Fibroblast of lung (primary cell): ENCODE data around the gene IBA57. TPM values are rescaled to one million over a fixed set of nuclear protein-coding genes. Genes with fewer than 3 reads are reported as not detected.

Source experiments
- DNase-seq, 2 donors: peaks; one replicate each; pipeline versions ENCODE4 v3.0.0 to v3.0.0-alpha.2; 2010; ENCODE audit warnings: low read depth in 2 of 2
- H2AFZ ChIP-seq: 2 replicates; pipeline ENCODE4 v1.5.1; 2012; ENCODE audit warnings: low read length, control low read depth, inconsistent platforms
- H3K27ac ChIP-seq: 2 replicates; pipeline ENCODE4 v1.5.1; 2011; ENCODE audit warnings: low read length, control low read depth; ENCODE audit not compliant: insufficient read depth
- H3K27me3 ChIP-seq: 2 replicates; pipeline ENCODE4 v1.5.1; 2011; ENCODE audit warnings: mild to moderate bottlenecking, low read length; ENCODE audit not compliant: control insufficient read depth, insufficient read depth
- H3K36me3 ChIP-seq: 2 replicates; pipeline ENCODE4 v1.5.1; 2011; ENCODE audit warnings: low read length; ENCODE audit not compliant: control insufficient read depth, insufficient read depth
- H3K4me1 ChIP-seq: 2 replicates; pipeline ENCODE4 v1.5.1; 2011; ENCODE audit warnings: low read length; ENCODE audit not compliant: control insufficient read depth, insufficient read depth; ENCODE audit errors: extremely low read depth
- H3K4me2 ChIP-seq: 2 replicates; pipeline ENCODE4 v1.5.1; 2011; ENCODE audit warnings: low read length, control low read depth; ENCODE audit not compliant: insufficient read depth; ENCODE audit errors: extremely low read depth
- H3K4me3 ChIP-seq, 4 experiments: fragments of 200-600 bp in 1 of 4; sonication (generic) in 1 of 4; replicated peaks in 1 of 4; 2 replicates each; pipeline ENCODE4 v1.5.1; 2011 to 2016; ENCODE audit warnings: low read length in 4 of 4, low read depth in 3 of 4, mild to moderate bottlenecking in 3 of 4, control low read depth in 2 of 4, inconsistent platforms in 1 of 4, mixed read lengths in 1 of 4; ENCODE audit not compliant: insufficient read depth in 1 of 4; ENCODE audit errors: control extremely low read depth in 1 of 4
- H3K79me2 ChIP-seq: 2 replicates; pipeline ENCODE4 v1.5.1; 2012; ENCODE audit warnings: mild to moderate bottlenecking, low read length, inconsistent platforms; ENCODE audit not compliant: control insufficient read depth, insufficient read depth
- H3K9ac ChIP-seq: 2 replicates; pipeline ENCODE4 v1.5.1; 2011; ENCODE audit warnings: mild to moderate bottlenecking, low read length, control low read depth; ENCODE audit not compliant: insufficient read depth
- H3K9me3 ChIP-seq: 2 replicates; pipeline ENCODE4 v1.5.1; 2012; ENCODE audit warnings: low read depth, low read length; ENCODE audit not compliant: control insufficient read depth, insufficient read depth
- H4K20me1 ChIP-seq: 2 replicates; pipeline ENCODE4 v1.5.1; 2011; ENCODE audit warnings: low read length; ENCODE audit not compliant: control insufficient read depth, insufficient read depth; ENCODE audit errors: extremely low read depth
- CTCF ChIP-seq, 2 donors: IDR thresholded peaks in 1 of 2; conservative IDR thresholded peaks in 1 of 2; 1 replicate in 1 of 2; 2 replicates in 1 of 2; pipeline ENCODE4 v1.5.1; 2011 to 2012; ENCODE audit warnings: low read length in 2 of 2, control low read depth in 1 of 2, inconsistent platforms in 1 of 2, low read depth in 1 of 2, mild to moderate bottlenecking in 1 of 2
- EZH2 ChIP-seq: IDR thresholded peaks from 2 replicates; pipeline ENCODE4 v1.5.1; 2012; ENCODE audit warnings: low read length, control low read depth, mild to moderate bottlenecking; ENCODE audit errors: missing control alignments
- polyA plus RNA-seq, 2 donors: library from polyadenylated mRNA; depleted of rRNA in 1 of 2; stranded (reverse) in 1 of 2; unstranded in 1 of 2; fragments of >200 nt; gene quantifications; 2 replicates each; pipeline ENCODE4 v1.2.1, GENCODE V29; 2011 to 2012; ENCODE audit warnings: missing spikeins in 1 of 2
- total RNA-seq: library from RNA; depleted of rRNA; stranded (reverse); fragments of >200 nt; gene quantifications from 2 replicates; pipeline ENCODE4 v1.2.1, GENCODE V29; 2014

Gene IBA57
- total and polyA plus RNA-seq, 2 donors (not counting 1 experiment from before 2014, with no cell fraction given) = 1.4 to 3.8 TPM

GRCh38 chr1:228216371-228217320, 51.0 kb downstream of the IBA57 start:
- H3K4me3 ChIP-seq = no peak overlapping the region
- DNase-seq = no peak
- TF ChIP-seq CTCF (conservative IDR thresholded peaks at IDR 0.05 in 1 of 2, IDR thresholded peaks at IDR 0.05 in 1 of 2; ENCODE audit: low read depth in 1 of 2, low read length in 2 of 2) = no peak
- no peak for TF ChIP-seq EZH2
- no peaks in the 10 kb centered on the region for H4K20me1 ChIP-seq
- no peak overlapping the region for H3K4me2 ChIP-seq
- no peaks in the 10 kb centered on the region for H3K36me3 ChIP-seq
- no peak overlapping the region for H3K27ac ChIP-seq
- H3K27me3 ChIP-seq = no peaks in the 10 kb centered on the region
- H2AFZ ChIP-seq = no peak overlapping the region
- H3K79me2 ChIP-seq = no peaks in the 10 kb centered on the region
- H3K4me1 ChIP-seq = no peaks in the 10 kb centered on the region
- H3K9ac ChIP-seq = no peak overlapping the region
- H3K9me3 ChIP-seq = no peaks in the 10 kb centered on the region

GRCh38 chr1:228217551-228218344, 52.1 kb downstream of the IBA57 start:
- DNase-seq = no peak
- H3K79me2 ChIP-seq = no peaks in the 10 kb centered on the region

More at GRCh38 chr1:228217551-228218344, 52.1 kb downstream of the IBA57 start:
- TF ChIP-seq CTCF (conservative IDR thresholded peaks at IDR 0.05 in 1 of 2, IDR thresholded peaks at IDR 0.05 in 1 of 2; ENCODE audit: low read depth in 1 of 2, low read length in 2 of 2) = peak in 1 of 2 donors; percentile 27
- TF ChIP-seq EZH2 = no peak
- Histone ChIP-seq H4K20me1 (no peaks in the 10 kb centered on the region), H3K27me3 (no peaks in the 10 kb centered on the region), H3K4me3 (no peak overlapping the region), H3K27ac (no peak overlapping the region), H3K9me3 (no peaks in the 10 kb centered on the region), H2AFZ (no peak overlapping the region), H3K9ac (no peak overlapping the region), H3K4me2 (no peak overlapping the region), H3K36me3 (no peaks in the 10 kb centered on the region), H3K4me1 (no peaks in the 10 kb centered on the region)
